Fibroblast of peridontal ligament (primary cell): ENCODE measurements around the gene MPZL1.

Source experiments
- DNase-seq: peaks from one replicate; pipeline ENCODE4 v3.0.0-alpha.2; 2010; ENCODE audit errors: extremely low read depth

Gene MPZL1

DNA sequence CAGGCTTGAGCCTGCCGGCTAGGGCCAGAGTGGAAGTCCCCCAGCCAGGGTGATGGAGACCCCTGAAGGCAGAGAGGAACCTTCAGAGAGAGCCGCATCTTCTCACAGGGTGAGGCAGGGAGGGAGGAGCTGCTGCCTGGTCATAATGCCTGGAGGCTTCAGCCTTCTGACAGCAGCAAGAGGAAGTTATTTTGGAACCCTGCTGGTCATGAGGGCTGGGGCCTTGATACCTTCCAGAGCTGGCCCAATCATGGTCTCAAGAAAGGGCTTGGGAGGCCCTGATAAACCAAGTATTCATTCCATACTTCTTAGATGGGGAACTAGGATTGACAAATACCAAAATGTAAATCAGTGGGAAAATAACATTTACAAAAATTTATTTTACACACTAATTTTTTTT is 26.6 kb upstream of the MPZL1 start:
- no peak for DNase-seq

GRCh38 chr1:167695756-167696561 is 25.8 kb upstream of the MPZL1 start:
- DNase-seq: no peak

GRCh38 chr1:167697667-167698141 is 24.1 kb upstream of the MPZL1 start:
- no peak for DNase-seq

DNA sequence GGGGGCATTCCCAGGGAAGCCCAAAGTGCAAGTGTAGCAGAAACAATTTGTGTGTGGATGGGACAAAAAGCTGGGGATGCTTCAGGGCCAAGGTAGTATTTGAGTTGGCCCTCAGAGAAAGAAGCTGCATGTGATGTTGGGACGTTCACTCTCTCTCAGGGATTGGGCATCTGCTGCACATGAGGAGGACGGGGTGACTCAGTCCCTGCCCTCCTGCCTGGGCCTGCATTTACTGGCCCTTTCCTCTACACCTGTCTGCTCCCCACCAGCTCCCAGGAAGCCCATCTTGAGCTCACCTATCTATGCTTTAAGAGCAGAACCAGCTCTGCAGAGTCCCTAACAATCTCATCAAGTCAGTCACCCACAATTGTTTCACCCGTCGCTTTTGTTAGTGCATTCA is 23.5 kb upstream of the MPZL1 start:
- DNase-seq: no peak

GRCh38 chr1:167701510-167701909 is 20.3 kb upstream of the MPZL1 start:
- DNase-seq: no peak

DNA sequence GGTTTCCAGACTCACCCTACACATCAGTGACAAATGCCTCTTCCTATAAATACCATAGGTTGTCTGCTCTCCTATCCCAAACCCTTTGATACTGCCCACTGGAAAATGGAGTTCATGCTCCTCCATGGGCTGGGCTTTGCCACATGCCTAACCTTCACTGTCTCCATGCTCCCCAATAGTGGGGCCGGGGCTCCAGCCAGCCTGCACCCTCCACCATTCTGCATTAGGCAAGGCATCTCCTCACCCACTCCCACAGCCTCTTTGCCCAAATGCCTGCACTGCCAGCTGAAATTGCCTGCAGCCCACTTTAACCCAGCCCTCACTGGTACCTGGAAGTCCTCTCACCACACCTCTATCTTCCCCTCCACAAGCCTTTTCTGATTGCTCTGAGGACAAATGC is 18.2 kb upstream of the MPZL1 start:
- DNase-seq: no peak

DNA sequence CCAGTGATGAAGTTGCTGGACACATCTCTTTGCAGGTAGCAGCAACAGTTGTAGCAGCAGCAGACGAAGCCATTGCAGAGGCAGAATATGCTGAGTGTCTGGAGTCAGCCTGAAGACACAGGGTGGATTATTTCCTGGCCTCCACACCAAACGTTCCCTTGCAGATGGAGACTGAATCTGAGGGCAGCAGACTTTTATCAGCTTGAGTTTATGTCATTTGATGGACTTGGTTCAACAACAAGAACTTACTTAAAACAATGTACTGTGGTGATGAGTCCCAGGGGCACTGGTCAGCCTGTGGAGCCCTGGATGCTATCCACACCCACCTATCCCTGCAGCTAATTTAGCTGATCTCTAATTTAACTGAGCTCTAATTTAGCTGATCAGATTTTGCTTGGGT is 17.1 kb upstream of the MPZL1 start:
- DNase-seq: no peak

GRCh38 chr1:167705250-167705649 is 16.5 kb upstream of the MPZL1 start:
- no peak for DNase-seq

DNA sequence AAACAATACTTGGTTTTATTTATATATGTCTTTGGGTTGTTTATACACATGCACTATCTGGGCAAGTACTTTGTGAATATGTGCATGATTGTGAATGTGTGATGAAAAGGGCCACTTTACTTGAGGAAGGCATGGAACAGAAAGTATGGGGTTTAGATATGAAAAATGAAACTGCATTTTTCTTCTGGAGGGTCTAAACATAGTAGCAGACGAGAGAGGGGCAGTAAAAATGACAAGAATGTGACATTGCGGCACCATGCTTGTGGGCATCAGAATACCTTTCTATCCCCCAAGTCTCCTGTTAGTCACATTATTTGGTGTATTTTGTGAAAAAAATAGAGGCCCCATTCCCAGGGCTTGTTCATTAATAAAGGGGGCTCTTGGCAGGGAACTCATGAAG is 15.4 kb upstream of the MPZL1 start:
- no peak for DNase-seq

GRCh38 chr1:167706931-167707877 is 14.6 kb upstream of the MPZL1 start:
- no peak for DNase-seq

- no peak for DNase-seq
Observed at GRCh38 chr1:167707942-167708341, 13.8 kb upstream of the MPZL1 start.

GRCh38 chr1:167708940-167709389 is 12.8 kb upstream of the MPZL1 start:
- peak; percentile 33 for DNase-seq

DNA sequence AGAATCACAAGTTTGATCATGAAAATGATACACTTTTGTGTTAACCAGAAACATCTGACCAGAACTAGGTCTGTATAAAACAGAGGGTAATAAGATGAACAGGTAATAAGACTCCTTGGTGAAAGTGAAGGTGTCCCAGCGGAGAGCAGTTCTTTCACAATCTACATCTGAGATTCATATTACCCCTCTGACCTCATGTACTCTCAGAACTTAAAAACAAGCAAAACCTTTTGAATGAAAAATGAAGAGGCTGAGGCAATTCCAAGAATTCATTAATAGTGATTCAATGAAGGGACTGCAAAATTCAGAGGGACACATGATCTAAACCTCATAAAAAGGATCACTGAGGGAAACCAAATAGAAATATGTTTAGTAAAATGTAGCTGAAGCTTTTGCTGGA is 10.9 kb upstream of the MPZL1 start:
- DNase-seq: no peak

- no peak for DNase-seq
Observed at GRCh38 chr1:167711797-167712196, 10.0 kb upstream of the MPZL1 start.

DNA sequence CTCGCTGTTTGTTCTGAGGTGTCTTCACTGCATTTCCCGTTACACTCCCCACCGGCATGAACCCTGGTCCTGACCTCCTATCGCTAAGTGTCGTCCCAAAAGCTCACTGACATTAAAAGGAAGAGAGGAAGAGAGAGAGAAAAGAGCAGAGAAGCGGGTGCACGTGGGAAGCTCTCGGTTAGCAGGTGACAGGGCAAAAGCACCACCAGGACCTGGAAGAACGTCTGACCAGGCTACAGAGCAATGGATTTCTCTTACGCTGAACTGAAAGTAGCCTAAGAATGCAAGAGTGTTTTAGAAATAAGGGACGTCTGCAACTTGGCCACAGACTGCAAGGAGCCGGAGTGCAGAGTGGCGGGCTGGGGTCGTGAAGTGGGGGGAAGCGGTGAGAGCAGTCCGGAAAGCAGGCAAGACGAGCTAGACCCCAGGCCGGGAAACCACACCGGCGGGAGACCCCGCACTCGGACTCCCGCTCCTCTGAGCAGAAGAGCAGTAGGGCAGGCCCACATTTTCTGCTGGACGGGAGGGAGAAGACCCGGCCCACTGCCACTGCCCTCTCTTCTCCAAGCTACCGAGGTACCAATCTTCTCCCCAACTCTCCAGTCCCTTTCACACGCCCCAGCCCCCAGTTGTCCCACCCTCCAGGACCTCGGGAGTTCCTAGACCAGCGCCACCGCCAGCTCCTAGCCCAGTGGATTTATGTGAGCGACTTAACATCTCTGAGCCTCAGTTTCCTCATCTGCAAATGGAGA is 8.3 kb upstream of the MPZL1 start:
- DNase-seq: no peak

- no peak for DNase-seq
Observed at GRCh38 chr1:167714098-167714438, 7.7 kb upstream of the MPZL1 start.

DNA sequence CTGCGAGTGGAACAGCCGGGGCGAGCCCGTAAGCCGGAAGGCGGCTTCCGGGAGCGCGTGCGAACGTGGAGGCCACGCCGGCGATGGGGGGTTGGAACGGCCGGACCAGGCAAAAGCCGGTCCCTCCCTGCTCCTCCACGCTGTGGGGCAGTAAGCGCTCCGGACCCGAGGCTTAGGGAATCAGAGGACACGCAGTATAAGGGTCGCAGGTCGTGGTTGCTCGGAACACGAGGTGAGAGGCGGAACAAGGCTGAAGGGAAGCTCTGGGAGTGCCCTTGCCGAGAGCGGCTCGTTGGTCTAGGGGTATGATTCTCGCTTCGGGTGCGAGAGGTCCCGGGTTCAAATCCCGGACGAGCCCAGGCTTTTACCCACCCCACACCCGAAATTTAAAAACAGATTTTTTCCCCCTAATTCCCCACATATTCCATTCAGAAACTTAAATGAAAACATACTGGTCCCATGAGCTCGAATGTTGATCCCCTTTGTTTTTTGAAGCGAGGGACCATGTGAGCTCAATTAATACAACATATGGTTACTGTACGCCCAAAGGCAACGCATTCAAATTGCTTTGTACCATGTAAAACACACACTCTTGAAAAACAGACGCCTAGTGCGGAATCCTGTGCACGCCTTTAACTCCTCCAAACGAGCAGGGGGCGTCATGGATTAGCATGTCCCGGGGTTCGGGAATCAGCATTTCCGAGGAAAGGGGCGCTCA is 7.2 kb upstream of the MPZL1 start:
- peak; percentile 89 for DNase-seq

DNA sequence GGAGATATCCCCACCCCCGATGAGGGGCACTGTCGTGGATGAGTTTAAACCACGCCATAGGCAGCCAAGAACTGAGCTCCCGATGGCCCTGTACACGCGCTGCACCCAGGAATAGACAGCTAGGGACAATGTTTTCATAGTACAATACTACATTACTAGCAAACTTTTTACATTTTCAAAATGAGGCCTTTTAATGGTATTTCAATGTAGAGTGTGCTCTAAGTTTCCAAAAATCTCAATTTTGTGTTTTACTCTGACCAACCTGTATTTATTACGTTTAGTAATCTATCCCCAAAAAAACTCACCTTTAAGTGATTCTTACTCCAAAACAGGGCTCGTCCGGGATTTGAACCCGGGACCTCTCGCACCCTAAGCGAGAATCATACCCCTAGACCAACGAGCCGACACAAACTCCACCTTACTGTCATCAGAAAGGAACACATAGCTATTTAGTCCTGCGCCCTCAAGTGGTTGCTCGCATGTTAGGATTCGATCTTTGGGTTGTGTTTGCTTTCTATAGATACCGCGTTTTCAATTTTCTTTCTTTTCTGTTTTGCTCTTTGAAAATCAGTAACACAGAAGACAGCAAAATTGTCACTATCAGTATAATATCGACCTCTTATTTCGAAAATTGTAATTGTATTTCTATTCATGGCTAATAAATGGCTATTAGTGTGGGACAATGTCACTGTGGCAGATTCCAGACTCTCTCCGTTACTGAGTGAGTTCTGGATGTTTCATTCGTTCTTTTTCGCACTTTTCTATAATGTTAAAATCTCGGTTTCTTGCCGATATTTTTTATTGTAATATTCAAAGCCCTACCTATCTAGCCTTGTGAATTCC is 6.4 kb upstream of the MPZL1 start:
- peak; percentile 94 for DNase-seq

DNA sequence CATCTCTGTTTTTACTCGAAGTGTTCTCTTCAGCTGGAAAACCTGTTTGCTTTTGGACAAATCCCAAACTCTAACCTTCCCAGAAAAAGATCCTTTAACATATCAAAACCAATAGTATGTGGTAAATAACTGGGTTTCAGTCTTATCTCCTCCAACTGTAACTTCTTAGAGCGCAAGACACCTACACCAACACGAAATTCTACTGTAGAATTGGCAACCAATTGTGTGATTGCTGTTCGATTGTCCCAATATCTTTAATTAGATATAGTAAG is 5.8 kb upstream of the MPZL1 start:
- peak; percentile 26 for DNase-seq

GRCh38 chr1:167717351-167717750 is 4.4 kb upstream of the MPZL1 start:
- DNase-seq: no peak
